HG03571 (cell line): ENCODE results near the gene KBTBD4.
"Not testable (repeated sequence)": the region's sequence is repeated elsewhere in the genome, so short reads cannot be mapped to it uniquely, and the experiment has no call there.

ENCODE experiments used
- ATAC-seq: cut with Tn5 transposase; IDR thresholded peaks from one replicate; pipeline ENCODE4 v1.9.1; 2021; ENCODE audit not compliant: unreplicated experiment

The KBTBD4 gene

GRCh38 chr11:47530721-47531120 is 48.0 kb downstream of the KBTBD4 start:
- not testable (repeated sequence) for ATAC-seq

GRCh38 chr11:47529951-47530350 is 48.8 kb downstream of the KBTBD4 start:
- ATAC-seq, result no peak

GRCh38 chr11:47527186-47527585 is 51.6 kb downstream of the KBTBD4 start:
- ATAC-seq, result no peak

DNA sequence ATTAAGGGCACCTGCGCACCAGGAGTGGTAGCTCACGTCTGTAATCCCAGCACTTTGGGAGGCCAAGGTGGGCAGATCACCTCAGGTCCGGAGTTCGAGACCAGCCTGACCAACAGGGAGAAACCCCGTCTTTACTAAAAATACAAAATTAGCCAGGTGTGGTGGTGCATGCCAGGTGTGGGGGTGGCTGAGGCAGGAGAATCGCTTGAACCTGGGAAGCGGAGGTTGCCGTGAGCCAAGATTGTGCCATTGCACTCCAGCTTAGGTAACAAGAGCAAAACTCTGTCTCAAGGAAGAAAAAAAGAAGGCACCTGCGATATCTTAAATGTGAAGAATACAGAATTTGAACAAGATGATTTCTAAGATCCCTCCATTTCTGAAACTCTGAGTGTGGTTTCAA is 52.7 kb downstream of the KBTBD4 start:
- ATAC-seq, result not testable (repeated sequence)

GRCh38 chr11:47524291-47524874 is 54.4 kb downstream of the KBTBD4 start:
- no peak for ATAC-seq

GRCh38 chr11:47523490-47524225 is 55.1 kb downstream of the KBTBD4 start:
- ATAC-seq, result no peak
